B cell (primary cell): ENCODE data around the gene FHL1.

Experiments used
- EZH2 ChIP-seq: IDR thresholded peaks from 2 replicates; pipeline ENCODE4 v1.6.1; 2012; ENCODE audit warnings: borderline replicate concordance, low read depth, mild to moderate bottlenecking, moderate library complexity, low read length; ENCODE audit not compliant: insufficient read depth, poor library complexity, severe bottlenecking
- TF ChIP-seq, protein P1 (sequence below): fragments of 200-600 bp; IDR thresholded peaks from one replicate; pipeline ENCODE4 v1.8.0; 2022; ENCODE audit warnings: antibody characterized with exemption, mild to moderate bottlenecking

DNA sequence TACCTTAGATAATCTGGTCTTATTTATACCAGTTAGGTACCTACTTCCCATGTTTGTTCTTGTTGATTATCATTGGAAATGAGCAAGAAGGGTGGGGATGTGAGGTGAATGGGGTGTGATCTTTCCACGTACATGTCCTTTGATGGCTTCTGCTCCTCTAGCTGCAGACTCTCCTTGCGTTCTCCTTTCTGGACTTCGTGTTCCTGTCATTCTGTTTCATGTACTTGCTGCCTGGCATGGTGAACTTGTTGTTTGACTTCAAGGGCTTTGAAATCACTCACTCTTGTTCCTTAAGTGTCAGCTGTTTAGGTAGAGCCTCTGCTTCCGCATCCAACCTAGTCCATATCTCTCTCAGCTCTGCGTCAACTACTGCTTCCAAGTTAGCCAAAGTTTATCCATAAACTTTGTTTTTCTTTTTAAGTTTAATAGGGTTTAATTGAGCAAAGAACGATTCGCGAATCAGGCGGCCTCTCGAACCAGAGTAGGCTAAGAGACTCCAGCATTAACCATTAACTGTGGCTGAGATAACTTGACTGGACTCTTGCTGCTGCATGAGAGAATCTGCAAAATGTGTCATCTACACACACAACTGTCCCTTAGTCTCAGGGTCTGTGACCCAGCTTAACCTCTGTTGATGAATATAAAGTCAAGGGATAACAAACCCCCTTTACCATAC lies 42.8 kb downstream of the FHL1 start:
- TF ChIP-seq, protein P1, sequence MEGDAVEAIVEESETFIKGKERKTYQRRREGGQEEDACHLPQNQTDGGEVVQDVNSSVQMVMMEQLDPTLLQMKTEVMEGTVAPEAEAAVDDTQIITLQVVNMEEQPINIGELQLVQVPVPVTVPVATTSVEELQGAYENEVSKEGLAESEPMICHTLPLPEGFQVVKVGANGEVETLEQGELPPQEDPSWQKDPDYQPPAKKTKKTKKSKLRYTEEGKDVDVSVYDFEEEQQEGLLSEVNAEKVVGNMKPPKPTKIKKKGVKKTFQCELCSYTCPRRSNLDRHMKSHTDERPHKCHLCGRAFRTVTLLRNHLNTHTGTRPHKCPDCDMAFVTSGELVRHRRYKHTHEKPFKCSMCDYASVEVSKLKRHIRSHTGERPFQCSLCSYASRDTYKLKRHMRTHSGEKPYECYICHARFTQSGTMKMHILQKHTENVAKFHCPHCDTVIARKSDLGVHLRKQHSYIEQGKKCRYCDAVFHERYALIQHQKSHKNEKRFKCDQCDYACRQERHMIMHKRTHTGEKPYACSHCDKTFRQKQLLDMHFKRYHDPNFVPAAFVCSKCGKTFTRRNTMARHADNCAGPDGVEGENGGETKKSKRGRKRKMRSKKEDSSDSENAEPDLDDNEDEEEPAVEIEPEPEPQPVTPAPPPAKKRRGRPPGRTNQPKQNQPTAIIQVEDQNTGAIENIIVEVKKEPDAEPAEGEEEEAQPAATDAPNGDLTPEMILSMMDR = no peak
- TF ChIP-seq EZH2 = no peak
